Activated CD4-positive, CD25-positive, alpha-beta regulatory T cell treated with anti-CD3 and anti-CD28 coated beads, Interleukin-2, amount 50 U/mL, for 24 hours (primary cell): Measurements from ENCODE around the gene CCDC6.
A peak's percentile ranks its signal among the peaks of the same experiment; 100 is the strongest.
"Not testable (repeated sequence)": the region's sequence is repeated elsewhere in the genome, so short reads cannot be mapped to it uniquely, and the experiment has no call there.

Experiments
- ATAC-seq, 2 donors: fragments of 150-1000 bp; cut with Tn5 transposase; one replicate each; pipeline ENCODE4 v1.10.0; 2021; ENCODE audit warnings: mild to moderate bottlenecking in 1 of 2, moderate library complexity in 1 of 2

Gene CCDC6

DNA sequence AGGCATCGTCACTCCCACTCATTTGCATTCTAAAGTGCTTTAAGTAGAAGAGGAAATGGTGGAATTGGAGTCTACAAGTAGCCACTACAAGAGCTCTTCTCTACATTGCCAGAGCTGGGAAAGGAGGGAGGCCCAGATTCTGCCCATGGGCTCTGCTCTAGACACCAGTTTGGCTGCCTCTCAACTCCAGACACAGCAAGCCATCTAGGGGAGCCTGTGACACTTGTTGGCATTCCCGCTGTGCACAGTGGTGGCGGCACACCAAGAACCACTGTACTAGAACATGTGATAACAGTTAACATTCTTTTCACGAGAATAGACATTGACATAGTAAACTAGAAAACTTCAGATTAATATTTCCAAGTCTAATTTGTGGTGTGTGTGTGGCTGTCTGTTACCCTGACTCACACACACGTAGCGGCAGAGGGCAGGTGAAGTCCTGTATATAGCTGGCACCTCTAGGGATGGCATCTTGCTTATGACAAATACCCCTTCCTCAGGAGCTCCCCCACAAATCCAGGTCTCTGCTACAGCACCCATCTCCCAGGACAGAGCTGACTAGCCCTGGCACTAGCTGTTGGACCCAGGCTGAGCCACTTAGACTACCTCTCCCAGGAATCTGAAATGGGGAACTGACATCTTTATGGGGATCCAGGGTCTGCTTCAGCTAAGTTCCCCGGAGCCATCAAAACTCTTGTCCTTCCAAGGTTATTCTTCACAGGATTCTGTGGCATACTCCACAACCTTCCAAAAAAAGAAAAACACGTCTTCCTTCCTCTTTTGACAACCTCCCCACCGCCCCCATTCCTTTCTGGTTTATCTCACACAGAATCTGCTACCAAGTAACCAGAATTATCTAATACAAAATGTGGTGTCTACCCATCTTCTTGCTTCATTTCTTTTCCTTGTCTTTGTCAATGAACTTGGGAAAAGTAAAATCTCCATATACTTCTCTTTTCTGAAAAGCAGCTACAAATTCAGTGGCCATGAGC is 98.4 kb downstream of the CCDC6 start:
- no peak for ATAC-seq

DNA sequence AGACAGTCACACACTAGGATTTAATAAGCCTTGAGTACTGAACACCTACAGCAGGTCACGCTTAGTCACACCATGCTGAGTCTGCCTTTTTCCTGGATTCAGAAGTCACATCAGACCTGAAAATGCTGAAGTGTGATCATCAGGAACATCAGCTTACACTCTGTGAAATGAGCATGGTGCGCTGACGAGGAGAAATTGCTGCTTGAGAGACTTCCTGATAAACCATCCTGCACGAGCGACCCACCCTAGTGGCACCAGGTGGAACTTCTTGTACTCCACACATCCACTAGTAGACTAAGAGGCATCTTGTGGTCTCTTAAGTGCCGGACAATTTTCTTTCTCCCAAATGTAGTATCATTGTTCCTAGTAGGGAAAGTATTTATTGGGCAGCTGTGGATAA is 101.3 kb downstream of the CCDC6 start:
- ATAC-seq, result no peak

DNA sequence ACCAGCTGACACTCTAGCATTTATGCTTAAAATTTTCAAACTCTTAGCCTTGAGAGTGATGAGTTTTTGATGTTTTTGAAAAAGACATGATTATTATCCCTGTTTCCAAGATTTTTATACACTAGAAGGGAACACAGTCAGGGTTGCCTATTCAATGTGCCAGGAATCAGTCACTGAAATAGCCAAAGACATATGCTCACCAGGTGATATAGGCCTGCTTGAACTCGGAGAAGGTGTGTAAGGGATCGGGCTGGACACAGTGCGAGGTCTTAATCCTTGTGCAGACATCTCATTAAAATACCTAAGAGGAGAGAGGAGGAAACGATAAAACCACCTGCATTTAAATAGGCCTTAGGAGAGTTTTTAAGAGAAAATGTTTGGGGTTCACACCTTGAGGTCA is 102.1 kb downstream of the CCDC6 start:
- ATAC-seq, result no peak

DNA sequence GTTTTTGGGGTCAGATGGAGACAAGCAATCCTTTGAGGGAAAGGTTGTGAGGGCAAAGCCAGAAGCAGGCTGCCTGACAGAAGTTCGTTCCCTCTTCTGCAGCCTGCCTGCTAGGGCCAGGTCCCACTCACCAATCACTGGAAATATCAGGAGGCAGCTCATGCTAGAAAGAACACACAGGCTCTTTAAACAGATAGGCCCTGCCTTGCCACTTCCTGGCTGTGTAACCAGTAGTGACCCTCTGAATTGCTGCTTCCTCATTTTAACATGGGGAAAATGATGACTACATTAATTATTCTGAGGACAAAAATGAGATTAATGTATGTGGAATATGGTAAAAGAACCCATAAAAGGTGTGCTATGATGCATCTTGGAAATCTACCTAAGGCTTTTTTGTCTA is 102.6 kb downstream of the CCDC6 start:
- ATAC-seq, result no peak

DNA sequence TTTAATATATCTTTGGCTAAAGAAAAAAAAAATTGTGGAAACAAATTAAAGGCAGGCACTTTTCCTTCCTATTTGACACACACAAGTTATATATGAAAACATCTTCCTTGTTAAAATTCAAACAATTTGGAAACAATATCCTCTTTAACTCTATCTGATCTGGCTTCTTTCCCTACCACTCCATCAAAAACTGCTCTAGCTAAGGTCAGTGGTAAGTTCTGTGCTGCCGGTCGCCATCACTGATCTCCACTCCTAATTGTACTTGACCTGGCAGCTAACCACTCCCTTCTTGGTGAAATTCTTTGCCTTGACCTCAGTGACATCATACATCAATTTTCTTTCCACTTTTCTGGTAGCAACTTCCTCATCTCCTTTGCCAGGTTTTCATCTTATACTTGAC is 105.2 kb downstream of the CCDC6 start:
- no peak for ATAC-seq

DNA sequence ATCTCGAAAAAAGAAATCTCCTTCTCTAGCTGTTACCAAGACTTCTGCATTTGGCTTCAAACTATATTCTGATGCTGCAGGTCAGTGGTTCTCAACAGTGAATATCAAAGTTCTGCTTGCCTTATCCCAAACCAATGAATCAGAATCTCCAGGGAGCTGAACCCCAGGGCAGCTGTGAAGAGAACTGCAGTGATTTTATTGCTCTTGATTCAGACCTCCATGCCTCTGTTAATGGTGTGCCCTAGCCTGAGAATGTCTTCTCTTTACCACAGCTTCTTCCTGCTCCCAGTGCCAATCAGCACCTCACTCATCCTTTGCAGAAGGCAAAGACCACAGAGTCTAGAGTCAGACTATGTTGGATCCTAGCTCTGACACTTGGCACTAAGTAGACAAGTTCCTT is 106.9 kb downstream of the CCDC6 start:
- no peak for ATAC-seq

DNA sequence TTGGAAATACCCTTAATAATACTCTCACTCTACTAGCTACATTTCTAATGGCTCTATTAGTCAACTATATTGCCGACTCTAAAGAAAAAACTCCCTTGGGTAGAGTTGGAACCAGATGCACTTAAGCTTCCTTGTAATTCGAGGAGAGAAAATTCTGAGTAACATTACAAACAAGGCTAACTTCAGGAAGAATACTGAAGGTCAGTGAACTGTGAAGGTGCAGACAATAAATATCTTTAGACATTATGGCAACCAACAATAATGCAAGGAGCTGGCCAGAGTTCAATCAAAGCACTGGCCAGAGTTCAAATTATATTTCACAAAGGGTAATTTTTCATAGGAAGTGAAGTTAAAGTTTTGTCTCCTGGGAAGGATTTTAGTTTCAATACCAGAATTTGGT is 112.4 kb downstream of the CCDC6 start:
- ATAC-seq, result no peak

DNA sequence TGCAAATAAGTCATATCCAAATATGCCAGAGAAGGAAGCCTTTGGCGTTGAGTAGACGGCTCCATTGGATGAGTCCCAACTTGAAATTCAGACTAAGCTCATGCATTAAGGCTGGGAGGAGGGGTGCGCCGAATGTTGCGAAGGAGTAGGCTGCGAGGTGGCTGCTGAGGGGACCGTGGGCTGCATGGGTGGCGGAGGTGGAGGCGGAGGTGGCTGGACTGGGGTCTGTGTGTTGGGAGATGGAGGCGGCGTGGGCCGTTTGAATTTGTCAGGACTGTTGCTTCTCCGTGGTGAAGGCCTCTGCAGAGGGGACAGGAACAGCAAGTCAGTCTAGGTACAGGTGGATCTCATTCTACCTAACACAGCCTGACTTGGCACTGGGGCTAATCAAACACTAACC is 113.5 kb downstream of the CCDC6 start:
- no peak for ATAC-seq

DNA sequence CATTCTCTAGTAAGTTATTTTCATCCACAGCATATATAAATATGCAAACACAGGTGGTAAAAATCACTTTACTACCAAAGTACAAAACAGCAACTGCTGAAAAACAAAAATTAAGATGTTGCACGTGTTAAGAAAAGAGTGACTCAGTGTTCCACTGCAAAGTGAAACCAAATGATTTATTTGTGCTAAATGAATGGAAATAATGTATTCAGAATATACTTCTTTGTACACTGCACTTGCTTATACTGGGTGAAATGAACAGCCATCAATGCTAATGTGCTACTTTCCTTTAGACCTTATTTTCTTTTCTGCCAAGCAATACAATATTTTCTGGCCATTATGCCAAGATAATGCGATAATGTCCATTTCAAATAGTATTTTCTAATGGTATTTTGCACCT is 114.8 kb downstream of the CCDC6 start:
- ATAC-seq, result peak; percentile 64 to 78

DNA sequence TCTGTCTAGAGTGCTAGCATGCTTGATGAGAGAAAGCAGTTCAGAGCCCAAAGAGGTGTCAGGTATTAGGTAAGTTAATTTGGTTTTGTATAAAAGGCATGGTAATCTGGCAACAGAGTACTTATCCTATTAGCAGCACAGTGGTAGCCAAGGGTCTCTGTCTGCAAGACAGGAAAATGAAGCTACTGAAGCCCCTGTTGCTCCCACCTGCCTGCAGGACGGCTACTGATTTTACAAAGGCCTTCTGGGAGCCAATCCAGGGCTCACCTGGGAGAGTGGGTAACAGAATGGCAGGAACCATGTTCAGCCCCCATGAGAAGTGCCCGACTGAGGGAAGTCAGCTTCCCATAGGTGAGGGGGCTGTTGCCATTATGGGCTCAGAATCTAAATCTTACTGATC is 116.3 kb downstream of the CCDC6 start:
- ATAC-seq, result not testable (repeated sequence)

DNA sequence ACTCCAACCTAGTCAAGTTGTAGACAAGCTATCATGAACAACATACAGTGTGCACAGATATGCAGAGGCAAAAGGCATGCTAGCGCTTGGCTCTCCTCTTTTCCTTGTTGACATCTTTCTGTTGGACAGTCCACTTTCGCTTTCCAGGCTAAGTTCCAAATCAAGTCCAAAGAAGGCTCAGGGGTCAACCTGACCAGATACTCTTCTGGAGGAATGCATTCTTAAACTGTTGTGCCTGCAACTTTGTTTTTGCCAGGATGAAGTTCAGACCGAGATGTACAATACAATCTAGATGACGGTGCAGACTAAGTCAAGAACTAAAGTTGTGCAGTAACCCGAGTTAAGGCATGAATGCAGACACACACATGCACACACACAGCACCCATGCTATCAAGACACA is 117.4 kb downstream of the CCDC6 start:
- not testable (repeated sequence) for ATAC-seq

DNA sequence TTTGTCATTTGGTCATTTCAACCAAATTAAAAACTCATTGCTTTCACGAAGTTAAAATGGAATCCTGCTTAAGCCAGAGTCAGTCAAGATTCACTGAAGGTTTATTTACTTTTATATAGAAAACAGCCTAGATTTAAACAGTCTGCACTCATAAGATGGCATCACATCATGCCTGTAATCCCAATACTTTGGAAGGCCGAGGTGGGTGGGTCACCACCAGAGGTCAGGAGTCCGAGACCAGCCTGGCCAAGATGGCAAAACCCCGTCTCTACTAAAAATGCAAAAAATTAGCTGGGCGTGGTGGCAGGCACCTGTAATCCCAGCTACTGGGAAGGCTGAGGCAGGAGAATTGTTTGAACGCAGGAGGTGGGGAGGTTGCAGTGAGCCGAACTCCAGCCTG is 119.3 kb downstream of the CCDC6 start:
- not testable (repeated sequence) for ATAC-seq

DNA sequence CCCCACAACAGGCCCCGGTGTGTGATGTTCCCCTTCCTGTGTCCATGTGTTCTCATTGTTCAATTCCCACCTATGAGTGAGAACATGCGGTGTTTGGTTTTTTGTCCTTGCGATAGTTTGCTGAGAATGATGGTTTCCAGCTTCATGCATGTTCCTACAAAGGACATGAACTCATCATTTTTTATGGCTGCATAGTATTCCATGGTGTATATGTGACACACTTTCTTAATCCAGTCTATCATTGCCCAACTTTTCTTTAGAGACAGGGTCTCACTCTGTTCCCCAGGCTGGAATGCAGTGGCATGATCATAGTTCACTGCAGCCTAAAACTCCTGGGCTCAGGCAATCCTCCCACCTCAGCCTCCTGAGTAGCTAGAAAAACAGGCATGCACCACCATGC is 120.9 kb downstream of the CCDC6 start:
- ATAC-seq, result not testable (repeated sequence)

DNA sequence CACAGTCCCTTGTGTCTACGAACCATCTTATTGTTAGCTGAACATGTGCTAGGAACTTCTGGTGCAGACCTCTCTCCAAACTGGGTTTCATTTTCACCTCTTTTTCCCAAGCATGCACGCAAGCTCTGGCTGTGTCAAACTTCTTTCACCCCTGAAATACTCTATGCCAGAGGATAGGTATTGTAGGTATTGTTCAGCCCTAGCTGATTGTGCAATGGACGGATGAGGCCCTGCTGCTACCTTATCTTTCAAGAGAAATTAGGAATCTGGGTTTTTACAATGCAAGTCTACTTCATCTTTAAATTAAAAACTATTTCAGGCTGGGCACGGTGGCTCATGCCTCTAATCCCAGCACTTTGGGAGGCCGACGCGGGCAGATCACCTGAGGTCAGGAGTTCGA is 124.8 kb downstream of the CCDC6 start:
- ATAC-seq, result no peak

DNA sequence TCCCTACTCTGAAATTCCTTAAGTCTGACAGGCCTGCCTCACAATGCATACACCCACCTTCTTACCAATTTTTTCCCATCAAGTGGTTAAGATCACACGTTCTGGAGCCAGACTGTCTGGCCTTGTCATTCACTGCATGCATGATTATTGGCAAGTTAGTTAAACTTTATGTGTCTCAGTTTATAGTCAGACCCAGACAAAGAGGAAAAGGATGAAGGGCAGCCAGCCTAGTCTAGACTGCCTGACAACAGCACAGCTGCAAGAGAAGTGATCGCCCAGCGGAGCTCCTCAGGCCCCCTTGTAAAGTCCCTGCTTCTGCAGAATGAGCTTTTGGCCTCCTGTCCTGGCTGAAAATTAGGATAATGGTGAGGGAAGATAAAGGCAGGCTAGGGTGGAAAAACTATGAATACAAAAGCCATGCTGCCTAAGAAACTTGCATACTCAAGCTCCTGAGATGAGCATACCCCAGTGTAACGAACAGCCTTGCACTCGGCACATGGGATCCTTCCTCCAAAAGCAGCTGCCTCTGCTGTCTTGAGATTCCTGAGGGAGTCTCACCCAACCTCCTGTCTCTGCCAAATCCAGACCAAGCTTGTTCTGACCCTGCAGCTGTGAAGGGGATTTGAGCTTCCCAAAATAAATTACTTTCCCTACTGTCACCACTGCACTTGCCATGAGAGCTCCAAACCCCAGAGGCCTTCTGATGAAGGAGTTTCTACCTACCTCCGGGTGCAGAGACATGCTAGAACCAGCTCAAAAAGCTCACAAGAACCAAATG is 126.4 kb downstream of the CCDC6 start:
- ATAC-seq, result no peak

DNA sequence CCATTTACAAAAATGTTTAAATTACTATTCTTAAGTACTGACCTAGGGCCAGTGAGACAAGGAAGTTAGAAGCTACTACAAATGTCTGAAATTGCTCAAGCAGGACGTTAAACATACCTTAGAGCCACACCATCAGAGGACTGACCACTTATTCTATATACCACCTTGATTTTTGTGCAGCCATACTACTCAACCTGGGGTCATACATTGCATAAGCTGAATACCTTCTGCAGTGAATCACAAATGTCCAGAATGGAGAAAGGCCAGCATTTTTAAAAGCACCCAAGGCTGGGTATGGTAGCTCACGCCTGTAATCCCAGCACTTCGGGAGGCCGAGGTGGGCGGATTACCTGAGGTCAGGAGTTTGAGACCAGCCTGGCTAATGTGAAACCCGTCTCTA is 131.9 kb downstream of the CCDC6 start:
- no peak for ATAC-seq

DNA sequence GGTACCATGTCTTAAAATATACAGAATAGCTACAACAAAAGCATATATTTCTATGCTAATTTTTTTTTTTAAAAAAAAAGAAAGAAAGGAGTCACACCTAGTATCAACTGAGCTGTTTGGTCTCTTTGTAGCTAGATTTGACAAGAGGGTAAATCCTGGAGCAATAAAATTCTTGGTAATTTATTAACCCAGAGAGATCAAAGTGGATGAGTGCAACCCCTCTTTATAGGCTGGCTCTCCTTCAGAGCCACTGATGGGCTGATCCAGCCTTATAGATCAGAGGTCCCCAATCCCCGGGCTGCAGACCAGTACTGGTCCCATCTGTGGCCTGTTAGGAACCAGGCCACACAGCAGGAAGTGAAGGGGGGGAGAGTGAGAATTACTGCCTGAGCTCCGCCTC is 133.3 kb downstream of the CCDC6 start:
- ATAC-seq, result no peak

DNA sequence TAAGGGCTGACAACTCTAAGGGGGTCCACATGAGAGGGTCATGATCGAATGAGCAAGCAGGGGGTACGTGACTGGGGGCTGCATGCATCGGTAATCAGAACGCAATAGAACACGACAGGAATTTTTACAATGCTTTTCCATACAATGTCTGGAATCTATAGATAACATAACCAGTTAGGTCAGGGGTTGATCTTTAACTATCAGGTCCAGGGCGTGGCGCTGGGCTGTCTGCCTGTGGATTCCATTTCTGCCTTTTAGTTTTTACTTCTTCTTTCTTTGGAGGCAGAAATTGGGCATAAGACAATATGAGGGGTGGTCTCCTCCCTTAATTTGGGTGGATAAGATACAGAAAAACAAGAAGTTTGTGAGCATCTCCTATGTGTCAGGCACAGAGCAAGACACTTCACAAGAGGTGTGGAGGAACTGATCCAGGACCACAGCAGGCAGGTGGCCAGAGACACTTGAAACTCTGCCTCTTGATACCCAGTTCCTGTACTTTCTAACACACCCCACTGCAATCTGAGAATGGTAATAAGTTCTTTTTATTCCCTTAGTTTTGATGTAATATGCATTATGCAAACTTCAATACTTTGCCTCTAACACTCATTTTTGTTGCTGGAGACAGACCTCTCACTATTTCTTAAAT is 135.1 kb downstream of the CCDC6 start:
- ATAC-seq, result no peak

DNA sequence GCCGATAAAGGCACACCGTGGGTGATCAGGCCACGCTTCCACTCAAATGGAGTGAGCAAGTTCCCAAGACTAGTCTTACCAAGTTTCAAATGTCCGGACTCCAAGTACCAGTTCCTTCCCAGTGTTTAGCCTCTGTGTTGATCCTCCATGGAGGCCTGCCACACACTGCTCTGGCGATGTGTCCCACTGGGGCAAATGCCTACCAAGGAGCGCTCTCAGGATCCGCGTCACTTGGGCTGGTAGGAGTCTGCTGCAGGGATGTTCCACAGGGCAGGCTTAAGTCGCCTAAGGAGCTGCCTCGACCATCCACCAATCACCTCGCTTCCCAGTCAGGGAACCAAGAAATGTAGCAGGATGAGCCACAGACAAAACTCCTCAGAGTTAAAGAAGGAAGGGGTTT is 135.7 kb downstream of the CCDC6 start:
- ATAC-seq, result no peak

DNA sequence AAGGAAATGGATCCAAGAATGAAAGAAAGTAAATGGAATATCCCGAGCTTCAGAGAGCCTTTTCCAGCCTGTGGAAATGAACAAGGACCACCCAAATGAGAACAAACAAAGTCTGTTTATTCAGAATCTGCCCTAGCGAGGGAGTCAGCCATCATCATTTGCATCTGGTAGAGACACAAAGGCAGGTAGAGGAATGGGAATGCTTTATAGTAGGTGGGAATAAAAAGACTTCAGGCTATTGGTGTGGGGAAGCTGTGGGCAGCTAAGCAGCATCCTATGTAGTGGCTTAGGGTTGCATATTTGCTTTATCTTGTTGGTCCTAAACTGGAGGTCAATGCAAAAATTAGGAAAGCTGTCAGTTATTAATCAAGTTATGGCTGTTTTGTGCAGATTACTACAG is 143.9 kb downstream of the CCDC6 start:
- no peak for ATAC-seq

DNA sequence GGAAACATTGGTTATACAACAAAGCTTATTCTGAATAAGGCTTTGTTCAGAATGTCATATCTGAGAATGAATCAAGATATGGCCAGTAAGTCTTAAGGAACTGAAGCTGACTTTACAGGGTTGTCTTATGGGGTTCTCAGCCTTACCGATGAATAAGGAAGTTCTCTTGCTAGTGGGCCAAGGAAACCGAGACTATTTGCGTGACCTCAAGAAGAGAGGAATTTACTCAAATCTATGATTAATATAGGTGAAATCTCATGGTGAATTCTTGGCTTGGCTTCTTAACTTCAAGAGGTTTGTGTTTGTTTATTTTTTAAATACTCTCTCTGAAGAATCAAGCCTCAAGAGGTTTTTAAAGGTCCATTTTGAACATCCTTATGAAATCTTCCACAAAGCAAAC is 148.4 kb downstream of the CCDC6 start:
- ATAC-seq, result no peak

DNA sequence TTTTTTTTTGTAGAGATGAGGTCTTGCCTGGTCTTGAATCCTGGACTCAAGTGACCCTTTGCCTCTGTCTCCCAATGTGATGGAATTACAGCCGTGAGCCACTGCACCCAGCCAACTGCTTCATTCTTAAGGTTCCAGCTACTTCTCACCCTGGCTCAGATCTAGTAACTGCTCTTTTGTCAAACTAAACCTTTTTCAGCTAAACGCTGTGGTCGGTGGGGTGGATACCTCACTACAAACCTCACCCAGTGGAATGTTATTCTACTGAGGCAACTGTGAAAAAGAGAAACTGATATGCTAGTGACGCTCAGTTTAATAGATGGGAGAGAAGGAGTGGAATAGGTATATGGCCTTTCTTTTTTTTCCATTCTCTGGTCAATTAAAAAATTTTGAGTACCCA is 151.4 kb downstream of the CCDC6 start:
- ATAC-seq, result no peak

DNA sequence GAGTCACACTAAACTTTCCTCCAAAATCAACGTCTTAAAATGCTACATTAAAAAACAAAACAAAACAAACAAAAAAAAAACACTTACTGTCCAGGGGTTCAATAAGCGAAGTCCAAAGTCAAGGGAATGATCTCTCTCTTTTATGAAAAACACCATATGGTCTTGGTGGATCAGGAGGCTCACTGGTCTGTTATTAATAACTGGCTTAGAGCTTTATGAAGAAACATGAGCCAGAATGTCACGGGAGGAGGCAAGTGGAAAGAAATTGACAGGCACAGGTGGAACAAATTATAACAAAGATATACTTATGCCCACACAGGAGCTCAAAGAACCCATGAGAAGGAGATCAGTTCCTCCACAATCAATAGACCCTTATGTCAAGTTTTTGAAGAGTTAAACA is 153.1 kb downstream of the CCDC6 start, which contains the start of gene MRLN:
Gene MRLN (minus strand): TSS at position 189 of the 400 bp plus-strand sequence.
- no peak for ATAC-seq
